Keratinocyte (primary cell): Measurements from ENCODE around the gene SREBF1. TPM values are rescaled to one million over a fixed set of nuclear protein-coding genes. Genes with fewer than 3 reads are reported as not detected.

Experiments used
- DNase-seq: peaks from one replicate; pipeline ENCODE4 v3.0.0-alpha.2; 2011; ENCODE audit warnings: low read depth, missing footprints, low spot score
- FAIRE-seq: peaks from 2 replicates; lab custom pipeline; 2011; peaks lifted over from hg19 to GRCh38; lab: Jason Lieb, UNC
- H2AFZ ChIP-seq: 2 replicates; pipeline ENCODE4 v1.6.0; 2012; ENCODE audit warnings: low read length, control low read depth, inconsistent platforms; ENCODE audit not compliant: control insufficient read depth
- H3K27ac ChIP-seq: 2 replicates; pipeline ENCODE4 v1.5.1; 2011; ENCODE audit warnings: low read length; ENCODE audit not compliant: control insufficient read depth, insufficient read depth
- H3K27me3 ChIP-seq: 3 replicates; pipeline ENCODE4 v1.6.0; 2011; ENCODE audit warnings: low read length; ENCODE audit not compliant: control insufficient read depth, insufficient read depth; ENCODE audit errors: extremely low read depth
- H3K36me3 ChIP-seq, 2 experiments: 2 replicates in 1 of 2; 3 replicates in 1 of 2; pipeline ENCODE4 v1.5.1; 2011; ENCODE audit warnings: low read length in 2 of 2, mild to moderate bottlenecking in 1 of 2; ENCODE audit not compliant: control insufficient read depth in 2 of 2, insufficient read depth in 2 of 2; ENCODE audit errors: extremely low read depth in 1 of 2
- H3K4me1 ChIP-seq: 3 replicates; pipeline ENCODE4 v1.5.1; 2011; ENCODE audit warnings: low read length; ENCODE audit not compliant: control insufficient read depth, insufficient read depth; ENCODE audit errors: extremely low read depth
- H3K4me2 ChIP-seq: 3 replicates; pipeline ENCODE4 v1.6.0; 2011; ENCODE audit warnings: low read depth, low read length; ENCODE audit not compliant: control insufficient read depth, insufficient read depth; ENCODE audit errors: extremely low read depth
- H3K4me3 ChIP-seq, 3 experiments: fragments of 200-600 bp in 1 of 3; sonication (generic) in 1 of 3; 2 replicates in 2 of 3; 3 replicates in 1 of 3; pipeline ENCODE4 v1.5.1; 2011 to 2016; ENCODE audit warnings: low read length in 3 of 3, mild to moderate bottlenecking in 3 of 3, control low read depth in 2 of 3, inconsistent platforms in 1 of 3, low read depth in 1 of 3, mixed read lengths in 1 of 3, mixed run types in 1 of 3, moderate library complexity in 1 of 3; ENCODE audit not compliant: control insufficient read depth in 2 of 3, insufficient read depth in 2 of 3; ENCODE audit errors: extremely low read depth in 1 of 3
- H3K79me2 ChIP-seq: 2 replicates; pipeline ENCODE4 v1.6.0; 2012; ENCODE audit warnings: low read length; ENCODE audit not compliant: control insufficient read depth, insufficient read depth
- H3K9ac ChIP-seq: 3 replicates; pipeline ENCODE4 v1.6.0; 2011; ENCODE audit warnings: low read length; ENCODE audit not compliant: control insufficient read depth, insufficient read depth; ENCODE audit errors: extremely low read depth
- H3K9me1 ChIP-seq: 3 replicates; pipeline ENCODE4 v1.6.0; 2011; ENCODE audit warnings: low read length; ENCODE audit not compliant: control insufficient read depth, insufficient read depth; ENCODE audit errors: extremely low read depth
- H3K9me3 ChIP-seq: 2 replicates; pipeline ENCODE4 v1.5.1; 2012; ENCODE audit warnings: low read depth, low read length; ENCODE audit not compliant: control insufficient read depth
- H4K20me1 ChIP-seq: 3 replicates; pipeline ENCODE4 v1.6.0; 2011; ENCODE audit warnings: low read length; ENCODE audit not compliant: control insufficient read depth, insufficient read depth; ENCODE audit errors: extremely low read depth
- CTCF ChIP-seq, 3 experiments: IDR thresholded peaks in 1 of 3; conservative IDR thresholded peaks in 1 of 3; optimal IDR thresholded peaks in 1 of 3; 2 replicates in 2 of 3; 3 replicates in 1 of 3; pipeline versions ENCODE3 to v1.5.1; 2011; ENCODE audit warnings: low read length in 3 of 3, mild to moderate bottlenecking in 3 of 3, moderate library complexity in 2 of 3, control low read depth in 1 of 3, inconsistent platforms in 1 of 3; ENCODE audit not compliant: insufficient read depth in 2 of 3; ENCODE audit errors: extremely low read depth in 1 of 3
- EZH2 ChIP-seq: IDR thresholded peaks from one replicate; pipeline ENCODE4 v1.6.1; 2012; ENCODE audit warnings: inconsistent platforms, mild to moderate bottlenecking, low read length, moderate library complexity
- dilution Hi-C: fragments of 300-500 bp; cut with MboI; formaldehyde crosslinking; loops from one replicate; pipeline ENCODE4 v1.7.0; 2020; ENCODE audit warnings: low sequenced_read_pairs; ENCODE audit not compliant: extremely low pct_ligation_motif_present
- polyA plus RNA-seq, 5 experiments: library from polyadenylated mRNA; depleted of rRNA in 3 of 5; stranded (reverse) in 3 of 5; stranded (forward) in 1 of 5; unstranded in 1 of 5; fragments of >200 nt; gene quantifications; 1 replicate in 1 of 5; 2 replicates in 3 of 5; 3 replicates in 1 of 5; pipeline versions ENCODE4 v1.2.1 to v1.2.3, GENCODE V29; 2011 to 2012; ENCODE audit warnings: missing spikeins in 2 of 5, low read depth in 1 of 5, low replicate concordance in 1 of 5

SREBF1 gene
- polyA plus RNA-seq, 1 donor (not counting 4 experiments of a cell fraction or from before 2014, with no cell fraction given), result 51.7 TPM

- H3K27ac ChIP-seq, result no peak overlapping the region
- H3K4me3 ChIP-seq, result no peak overlapping the region
- no peak for FAIRE-seq
- no peak overlapping the region for H3K9ac ChIP-seq
- H3K9me1 ChIP-seq, result peaks cover 2% of the 10 kb centered on the region
- no peak overlapping the region for H3K4me2 ChIP-seq
- H3K27me3 ChIP-seq, result no peaks in the 10 kb centered on the region
- H3K9me3 ChIP-seq, result no peaks in the 10 kb centered on the region
- no peak for DNase-seq
- peaks cover 45% of the 10 kb centered on the region for H3K4me1 ChIP-seq
- TF ChIP-seq CTCF (optimal IDR thresholded peaks at IDR 0.05 in 1 of 3, IDR thresholded peaks at IDR 0.05 in 1 of 3, conservative IDR thresholded peaks at IDR 0.05 in 1 of 3; ENCODE audit: extremely low read depth in 1 of 3, insufficient read depth in 2 of 3, low read length in 3 of 3) (no peak), EZH2 (no peak)
- peaks cover 30% of the 10 kb centered on the region for H4K20me1 ChIP-seq
- peaks cover 49 to 54% of the 10 kb centered on the region in 2 experiments for H3K36me3 ChIP-seq
- dilution Hi-C loops, result no loop called here
- H3K79me2 ChIP-seq, result peaks cover 48% of the 10 kb centered on the region
- H2AFZ ChIP-seq, result no peak overlapping the region
Observed at GRCh38 chr17:17819561-17819995, 17.2 kb downstream of the SREBF1 start.

- FAIRE-seq (no peak), DNase-seq (no peak)
- H3K9me1 ChIP-seq, result peaks cover 2% of the 10 kb centered on the region
- no peak overlapping the region for H3K27ac ChIP-seq
- no peak overlapping the region for H2AFZ ChIP-seq
- TF ChIP-seq CTCF (optimal IDR thresholded peaks at IDR 0.05 in 1 of 3, IDR thresholded peaks at IDR 0.05 in 1 of 3, conservative IDR thresholded peaks at IDR 0.05 in 1 of 3; ENCODE audit: extremely low read depth in 1 of 3, insufficient read depth in 2 of 3, low read length in 3 of 3) (no peak), EZH2 (no peak)
- H3K4me3 ChIP-seq, result no peak overlapping the region
- H3K79me2 ChIP-seq, result peaks cover 43% of the 10 kb centered on the region
- dilution Hi-C loops, result no loop called here
- H3K4me2 ChIP-seq, result no peak overlapping the region
- H3K4me1 ChIP-seq, result peaks cover 40% of the 10 kb centered on the region
- no peaks in the 10 kb centered on the region for H3K9me3 ChIP-seq
- H3K27me3 ChIP-seq, result no peaks in the 10 kb centered on the region
- no peak overlapping the region for H3K9ac ChIP-seq
- H3K36me3 ChIP-seq, result peaks cover 51 to 55% of the 10 kb centered on the region in 2 experiments
- H4K20me1 ChIP-seq, result peaks cover 30% of the 10 kb centered on the region
Observed at GRCh38 chr17:17819111-17819510, 17.7 kb downstream of the SREBF1 start.
